K562 (cell line): Measurements from ENCODE around the gene ZNF768. TPM values are rescaled to one million over a fixed set of nuclear protein-coding genes. Genes with fewer than 3 reads are reported as not detected.
A peak's percentile ranks its signal among the peaks of the same experiment; 100 is the strongest.

Experiments used
- ATAC-seq: fragments of 200-7000 bp; cut with Tn5 transposase; 3 replicates; pipeline ENCODE4 v1.9.1; 2020; ENCODE audit warnings: moderate library complexity
- BruUV-seq: library from RNA; stranded (reverse); fragments of 400-500 nt; replicated peaks from 2 replicates; lab custom pipeline; 2021; lab: Mats Ljungman, UMichigan
- CTCF ChIA-PET: fragments of 300-600 bp; formaldehyde crosslinking; extraction: SDS; loops from one replicate; lab custom pipeline; 2021; ENCODE audit warnings: low intra/inter-chr PET ratio; lab: Yijun Ruan, JAX
- POLR2A ChIA-PET: fragments of 300-600, 350-650 bp; sonication (Branson Sonifier 250); formaldehyde crosslinking; extraction: SDS; loops from one replicate; lab custom pipeline; 2021; ENCODE audit warnings: antibody characterized with exemption, inconsistent platforms; lab: Yijun Ruan, JAX
- DNase-seq, 4 experiments: peaks; one replicate each; pipeline versions ENCODE4 v3.0.0 to v3.0.0-alpha.2; 2011 to 2018; ENCODE audit warnings: low spot score in 3 of 4, mixed read lengths in 3 of 4; ENCODE audit errors: extremely low read depth in 1 of 4
- FAIRE-seq: peaks from 2 replicates; lab custom pipeline; 2011; peaks lifted over from hg19 to GRCh38; lab: Jason Lieb, UNC
- H2AFZ ChIP-seq: 2 replicates; pipeline ENCODE4 v1.6.0; 2011; ENCODE audit warnings: low read depth, low read length, control low read depth, inconsistent platforms
- H3K27ac ChIP-seq: fragments of 200-600 bp; 3 replicates; pipeline ENCODE4 v1.8.0; 2011; ENCODE audit warnings: low read depth, mild to moderate bottlenecking, control low read depth, inconsistent platforms, low read length, moderate library complexity, mixed read lengths; ENCODE audit errors: extremely low read depth
- H3K27me3 ChIP-seq, 2 experiments: fragments of 300-600 bp in 1 of 2; 2 replicates in 1 of 2; 3 replicates in 1 of 2; pipeline versions ENCODE4 v1.6.0 to v1.8.0; 2011; ENCODE audit warnings: inconsistent platforms in 2 of 2, low read length in 2 of 2, mild to moderate bottlenecking in 1 of 2, mixed read lengths in 1 of 2, moderate library complexity in 1 of 2; ENCODE audit not compliant: control insufficient read depth in 2 of 2, insufficient read depth in 2 of 2
- H3K36me3 ChIP-seq: fragments of 300-600 bp; 3 replicates; pipeline ENCODE4 v1.8.0; 2011; ENCODE audit warnings: mild to moderate bottlenecking, low read length, inconsistent platforms; ENCODE audit not compliant: control insufficient read depth, insufficient read depth
- H3K4me1 ChIP-seq, 2 experiments: fragments of 200-600 bp in 1 of 2; replicated peaks in 1 of 2; 2 replicates in 1 of 2; 3 replicates in 1 of 2; pipeline versions ENCODE4 v1.5.1 to v1.8.0; 2011; ENCODE audit warnings: inconsistent platforms in 2 of 2, low read length in 2 of 2, mild to moderate bottlenecking in 1 of 2, mixed read lengths in 1 of 2, moderate library complexity in 1 of 2; ENCODE audit not compliant: control insufficient read depth in 2 of 2, insufficient read depth in 2 of 2
- H3K4me2 ChIP-seq: 2 replicates; pipeline ENCODE4 v1.6.1; 2011; ENCODE audit warnings: low read length, control low read depth, inconsistent platforms, mixed read lengths; ENCODE audit not compliant: insufficient read depth
- H3K4me3 ChIP-seq: fragments of 200-600 bp; sonication (generic), shearing (Covaris generic); 2 replicates; pipeline ENCODE4 v1.5.1; 2016; ENCODE audit warnings: control low read depth, inconsistent platforms
- H3K79me2 ChIP-seq: fragments of 200-600 bp; 3 replicates; pipeline ENCODE4 v1.8.0; 2011; ENCODE audit warnings: low read length, inconsistent platforms; ENCODE audit not compliant: control insufficient read depth, insufficient read depth
- H3K9ac ChIP-seq, 2 experiments: 2 replicates each; pipeline versions ENCODE4 v1.6.0 to v1.6.1; 2011; ENCODE audit warnings: low read depth in 2 of 2, low read length in 2 of 2, control low read depth in 1 of 2, inconsistent platforms in 1 of 2, mild to moderate bottlenecking in 1 of 2, mixed read lengths in 1 of 2; ENCODE audit not compliant: insufficient read depth in 1 of 2
- H3K9me1 ChIP-seq: one replicate; pipeline ENCODE4 v1.6.0; 2011; ENCODE audit warnings: inconsistent platforms, mild to moderate bottlenecking, low read length, moderate library complexity; ENCODE audit not compliant: control insufficient read depth, insufficient read depth
- H3K9me3 ChIP-seq: replicated peaks from 2 replicates; pipeline ENCODE4 v1.5.1; 2011; ENCODE audit warnings: low read depth, low read length, inconsistent platforms; ENCODE audit not compliant: control insufficient read depth, insufficient read depth
- H4K20me1 ChIP-seq: replicated peaks from 2 replicates; pipeline ENCODE4 v1.6.1; 2011; ENCODE audit warnings: low read length, inconsistent platforms, mixed read lengths; ENCODE audit not compliant: control insufficient read depth, insufficient read depth
- DEAF1 ChIP-seq: fragments of 450-650 bp; formaldehyde crosslinking; IDR thresholded peaks from 2 replicates; pipeline ENCODE4 v1.4.0; 2020; ENCODE audit warnings: mild to moderate bottlenecking, moderate library complexity
- EP400 ChIP-seq: fragments of 450-650 bp; IDR thresholded peaks from 2 replicates; pipeline ENCODE4 v1.6.1; 2017; ENCODE audit warnings: antibody characterized with exemption, mild to moderate bottlenecking, moderate library complexity
- ETV5 ChIP-seq: sonication (generic); formaldehyde crosslinking; IDR thresholded peaks from 2 replicates; pipeline ENCODE4 v1.4.0; 2020; ENCODE audit warnings: low read depth, mild to moderate bottlenecking, missing genetic modification reagents
- HDAC8 ChIP-seq: fragments of 450-650 bp; IDR thresholded peaks from 2 replicates; pipeline ENCODE4 v1.6.1; 2016; ENCODE audit warnings: mild to moderate bottlenecking, missing genetic modification characterization, moderate library complexity, missing compliant biosample characterization
- KDM5B ChIP-seq: fragments of 200-600 bp; sonication (generic); IDR thresholded peaks from 2 replicates; pipeline ENCODE4 v1.6.1; 2012; ENCODE audit warnings: low read depth, mild to moderate bottlenecking, moderate library complexity, low read length, control low read depth, inconsistent platforms; ENCODE audit not compliant: insufficient replicate concordance
- NFATC3 ChIP-seq: fragments of 450-650 bp; IDR thresholded peaks from 2 replicates; pipeline ENCODE4 v1.6.1; 2017; ENCODE audit warnings: mild to moderate bottlenecking
- RBBP5 ChIP-seq: fragments of 200-600 bp; sonication (generic); IDR thresholded peaks from 2 replicates; pipeline ENCODE4 v1.6.1; 2012; ENCODE audit warnings: borderline replicate concordance, mild to moderate bottlenecking, low read length, control low read depth, inconsistent platforms; ENCODE audit not compliant: insufficient read depth, poor library complexity, severe bottlenecking
- RBM39 ChIP-seq: fragments of 200-400 bp; formaldehyde crosslinking; optimal IDR thresholded peaks from 2 replicates; pipeline ENCODE3; 2018; ENCODE audit warnings: low read depth, low read length
- SIN3A ChIP-seq, 2 experiments: fragments of 150-350 bp in 1 of 2; IDR thresholded peaks; 2 replicates each; pipeline ENCODE4 v1.6.1; 2011 to 2016; ENCODE audit warnings: borderline replicate concordance in 2 of 2, low read depth in 2 of 2, low read length in 2 of 2, mild to moderate bottlenecking in 2 of 2, moderate library complexity in 2 of 2; ENCODE audit not compliant: control insufficient read depth in 1 of 2
- SREBF1 ChIP-seq: fragments of 150-350 bp; IDR thresholded peaks from 2 replicates; pipeline ENCODE4 v1.6.1; 2014; ENCODE audit warnings: antibody characterized with exemption, low read depth, low read length, borderline replicate concordance
- TAF15 ChIP-seq: fragments of 200-400 bp; formaldehyde crosslinking; IDR thresholded peaks from 2 replicates; pipeline ENCODE4 v1.6.1; 2017; ENCODE audit warnings: mild to moderate bottlenecking, low read depth, low read length, moderate library complexity
- TARDBP ChIP-seq: fragments of 450-650 bp; IDR thresholded peaks from 2 replicates; pipeline ENCODE4 v1.6.1; 2016
- USF1 ChIP-seq: sonication (generic); formaldehyde crosslinking; IDR thresholded peaks from 2 replicates; pipeline ENCODE4 v1.9.0; 2022; ENCODE audit warnings: mild to moderate bottlenecking, missing genetic modification reagents
- YY1 ChIP-seq, 3 experiments: IDR thresholded peaks; 2 replicates each; pipeline ENCODE4 v1.6.1; 2011; ENCODE audit warnings: low read length in 2 of 3, mild to moderate bottlenecking in 2 of 3, moderate library complexity in 2 of 3, borderline replicate concordance in 1 of 3, control low read depth in 1 of 3, low read depth in 1 of 3; ENCODE audit not compliant: insufficient read depth in 3 of 3, insufficient replicate concordance in 2 of 3, control insufficient read depth in 1 of 3, insufficient read length in 1 of 3; ENCODE audit errors: extremely low read depth in 1 of 3
- ZKSCAN8 ChIP-seq: fragments of 200-800 bp; sonication (Bioruptor generic); IDR thresholded peaks from 2 replicates; pipeline ENCODE4 v1.6.1; 2016; ENCODE audit warnings: missing genetic modification characterization, missing compliant biosample characterization
- ZNF140 ChIP-seq: fragments of 250-450 bp; sonication (Bioruptor Pico); IDR thresholded peaks from 2 replicates; pipeline ENCODE4 v1.8.0; 2021; ENCODE audit warnings: moderate library complexity, mild to moderate bottlenecking, inconsistent platforms
- ZNF263 ChIP-seq: sonication (generic); formaldehyde crosslinking; IDR thresholded peaks from 2 replicates; pipeline ENCODE4 v1.8.0; 2022; ENCODE audit warnings: mild to moderate bottlenecking, missing genetic modification reagents, borderline replicate concordance
- ZNF511 ChIP-seq: sonication (generic); formaldehyde crosslinking; IDR thresholded peaks from 2 replicates; pipeline ENCODE4 v1.8.0; 2022; ENCODE audit warnings: mild to moderate bottlenecking, missing genetic modification reagents
- WGBS: fragments of 100-300 bp; shearing (Covaris generic); methylation state at CpG from one replicate; pipeline ENCODE4 v1.1.6; 2016; ENCODE audit warnings: low coverage, mixed read lengths; ENCODE audit not compliant: insufficient coverage; ENCODE audit errors: missing lambda C conversion rate; 5-methylcytosine and 5-hydroxymethylcytosine counted together
- in situ Hi-C: fragments of 300-500 bp; cut with MboI; formaldehyde crosslinking; loops from 4 replicates; pipeline ENCODE4 v1.15.0; 2018; ENCODE audit warnings: inconsistent platforms, mixed read lengths
- intact Hi-C: fragments of 100-400 bp; cut with micrococcal nuclease; formaldehyde crosslinking; loops from 2 replicates; pipeline ENCODE4 v1.14.2; 2022
- polyA plus RNA-seq, 8 experiments: library from polyadenylated mRNA; depleted of rRNA in 4 of 8; stranded (reverse) in 5 of 8; unstranded in 3 of 8; fragments of >200 nt; fragmentation: Nextera tagmentation in 2 of 8; fragmentation: Illumina TruSeq in 1 of 8; extraction: Ambion mirVana in 2 of 8; extraction: Trizol in 1 of 8; gene quantifications; 2 replicates each; pipeline versions ENCODE4 v1.2.1 to v1.2.3, GENCODE V29; 2011 to 2014; ENCODE audit warnings: inconsistent platforms in 1 of 8, missing spikeins in 1 of 8
- total RNA-seq, 7 experiments: library from RNA; depleted of rRNA in 6 of 7; stranded (reverse); fragments of >200 nt in 6 of 7; fragmentation: Illumina TruSeq in 2 of 7; extraction: Trizol in 2 of 7; gene quantifications; 2 replicates each; pipeline versions ENCODE4 v1.2.1 to v1.2.3, GENCODE V29; 2011 to 2021; ENCODE audit warnings: low replicate concordance in 1 of 7

ZNF768 gene
- total and polyA plus RNA-seq, 9 of the 15 experiments (the other 6 are each of a cell fraction or from before 2014, with no cell fraction given): 0.13 to 50.7 (median 26.9) TPM

GRCh38 chr16:30535777-30536190, 9.4 kb upstream of the ZNF768 start:
- peak overlapping the region; percentile 98 for H2AFZ ChIP-seq
- TF ChIP-seq RBM39: peak; percentile 89
- TF ChIP-seq NFATC3: 0 out of 2 replicates have a peak, but pooled peaks have one; percentile 22
- peak in 2 of 3 experiments; percentile 64 to 80 for TF ChIP-seq YY1 (IDR thresholded peaks at IDR 0.05; ENCODE audit: borderline replicate concordance in 1 of 3, control insufficient read depth in 1 of 3, extremely low read depth in 1 of 3, insufficient read depth in 3 of 3, insufficient read length in 1 of 3, insufficient replicate concordance in 2 of 3, low read depth in 1 of 3, low read length in 2 of 3)
- TF ChIP-seq HDAC8 (tag): 0 out of 2 replicates have a peak, but pooled peaks have one; percentile 25
- peak; percentile 43; the same call in 1 of the 2 replicates for TF ChIP-seq DEAF1 (CRISPR knock-in tag)
- TF ChIP-seq USF1 (CRISPR knock-in tag): peak; percentile 83
- TF ChIP-seq TAF15: no peak
- TF ChIP-seq TARDBP: peak; percentile 22; the same call in 1 of the 2 replicates
- TF ChIP-seq KDM5B: peak; percentile 67
- 0 out of 2 replicates have a peak, but pooled peaks have one; percentile 20 for TF ChIP-seq ZKSCAN8 (CRISPR knock-in tag)
- TF ChIP-seq SREBF1: 0 out of 2 replicates have a peak, but pooled peaks have one; percentile 32
- peak; percentile 90 for TF ChIP-seq EP400
- TF ChIP-seq SIN3A (IDR thresholded peaks at IDR 0.05; ENCODE audit: borderline replicate concordance in 2 of 2, control insufficient read depth in 1 of 2, low read depth in 2 of 2, low read length in 2 of 2): peak in 1 of 2 experiments; percentile 49; a peak in 1 of 4 replicates
- TF ChIP-seq ZNF263 (CRISPR knock-in tag): peak; percentile 52; the same call in 1 of the 2 replicates
- peak; percentile 62 for TF ChIP-seq RBBP5
- no peak; the same call in 1 of the 2 replicates for TF ChIP-seq ETV5
- TF ChIP-seq ZNF140 (CRISPR knock-in tag): no peak
- peak; percentile 89 for TF ChIP-seq ZNF511 (CRISPR knock-in tag)

More at GRCh38 chr16:30535777-30536190, 9.4 kb upstream of the ZNF768 start:
- no peaks in the 10 kb centered on the region for H4K20me1 ChIP-seq
- H3K9ac ChIP-seq: peak overlapping the region; percentile 88 to 91
- FAIRE-seq (peak; percentile 93), DNase-seq (peak; percentile 74 to 89 (median 80)), ATAC-seq (peak; percentile 94)
- no peaks in the 10 kb centered on the region for H3K9me1 ChIP-seq
- intact Hi-C loops: loop anchor here (1.0 to 10.0 kb wide), 3 partner anchors 37 to 159 kb away; partner anchors contain the start of gene SRCAP
- ChIA-PET CTCF (interaction anchor here (0.6 kb wide), 2 partner anchors 14 to 63 kb away, joined by 3 to 4 read pairs; no protein-coding TSS in a partner anchor), POLR2A (interaction anchor here (0.6 to 4.0 kb wide), 19 partner anchors 9 to 746 kb away, joined by 3 to 31 read pairs (median 5); partner anchors contain the start of genes ZNF688 and ZNF764)
- in situ Hi-C loops: no loop called here
- BruUV-seq: no TSS peak
- H3K79me2 ChIP-seq: peaks cover 36% of the 10 kb centered on the region
- H3K9me3 ChIP-seq: no peaks in the 10 kb centered on the region
- peaks cover 11 to 54% of the 10 kb centered on the region in 2 experiments; a peak in 4 of 5 replicates for H3K4me1 ChIP-seq
- peak overlapping the region; percentile 96 for H3K27ac ChIP-seq
- H3K4me2 ChIP-seq: peak overlapping the region; percentile 97
- 2% methylated on average over 12 of the region's 12 CpGs for WGBS
- H3K4me3 ChIP-seq: peak overlapping the region; percentile 49
- no peaks in the 10 kb centered on the region; the same call in 2 of the 3 replicates for H3K36me3 ChIP-seq
- H3K27me3 ChIP-seq: no peaks in the 10 kb centered on the region
